HG03066 (cell line): ENCODE measurements around the gene TMEM207.

Experiments
- ATAC-seq: cut with Tn5 transposase; IDR thresholded peaks from one replicate; pipeline ENCODE4 v1.9.1; 2021; ENCODE audit warnings: low read depth; ENCODE audit not compliant: unreplicated experiment

TMEM207 gene

DNA sequence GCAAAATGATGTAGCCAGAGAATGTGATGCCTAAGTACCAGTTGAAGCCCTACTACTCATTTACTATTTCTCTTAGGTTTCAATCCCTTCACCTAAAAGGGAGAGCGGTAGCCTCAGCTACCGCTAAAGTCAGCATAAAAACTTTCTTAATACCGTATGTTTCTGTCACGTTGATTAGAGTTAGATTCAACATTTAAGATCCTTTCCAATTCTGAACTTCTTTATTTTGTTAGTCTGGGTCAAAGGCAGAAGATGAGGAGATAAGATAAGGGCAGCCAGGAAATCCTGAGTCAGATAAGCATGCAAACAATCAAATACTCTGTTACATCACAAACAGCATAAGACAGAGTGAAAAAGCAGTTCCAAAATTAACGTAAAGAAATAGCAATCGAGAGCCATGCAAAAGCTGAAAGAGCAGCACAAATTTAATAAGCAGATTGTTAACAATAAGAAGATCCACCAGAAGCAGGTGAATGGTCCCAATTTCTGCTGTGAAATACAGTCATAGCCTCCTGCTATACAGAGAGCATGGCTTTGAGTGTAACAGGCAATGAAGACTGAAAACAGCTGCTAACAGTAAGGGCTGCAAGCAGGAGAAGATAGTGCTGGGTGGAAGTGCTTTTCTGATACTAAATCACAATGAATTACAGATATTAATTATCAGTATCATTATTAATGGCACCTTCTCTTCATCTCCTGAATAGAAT is 3.0 kb downstream of the TMEM207 start:
- no peak for ATAC-seq

DNA sequence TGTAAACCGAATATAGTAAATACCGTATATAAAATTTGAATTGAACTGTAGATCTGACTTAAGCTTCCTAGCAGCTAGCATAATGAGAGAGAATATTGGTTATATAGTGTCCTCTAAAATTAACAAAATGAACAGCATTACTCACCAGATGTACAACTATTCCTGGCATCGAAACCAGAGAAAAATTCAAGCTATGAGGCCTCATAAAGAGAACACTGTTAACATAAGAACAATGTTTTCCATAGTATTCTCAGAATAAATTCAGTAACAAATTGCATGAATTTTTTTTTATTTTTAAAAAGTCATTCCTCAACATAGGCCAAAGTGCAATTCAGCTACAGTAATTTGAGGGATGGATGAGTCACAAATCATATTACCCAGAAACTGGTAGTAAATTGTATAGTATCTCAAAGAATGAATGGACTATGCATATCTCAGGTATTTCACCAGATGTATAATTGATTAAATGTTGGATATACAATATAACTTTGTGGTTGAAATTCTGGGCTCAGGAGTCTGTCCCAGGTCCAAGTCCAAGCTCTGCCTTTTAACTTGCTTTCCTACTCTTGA is 5.0 kb downstream of the TMEM207 start:
- ATAC-seq: no peak

DNA sequence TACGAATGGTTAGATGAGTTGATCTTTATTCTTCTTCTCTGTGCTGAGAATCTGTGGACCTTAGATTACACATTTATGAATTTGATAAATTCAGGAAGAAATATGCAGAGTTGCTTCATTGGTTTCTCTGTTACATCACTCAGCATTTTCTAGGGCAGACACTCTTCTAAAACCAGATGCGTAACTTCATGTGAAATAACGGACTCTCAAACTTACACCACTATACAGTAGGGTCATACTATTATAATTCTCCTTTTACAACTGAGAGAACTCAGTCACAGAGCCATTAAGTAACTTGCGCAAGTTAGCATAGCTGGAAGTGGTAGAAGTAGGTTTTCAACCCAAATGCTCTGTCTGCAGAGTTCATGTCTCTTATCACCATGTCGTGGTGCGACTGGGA is 5.7 kb downstream of the TMEM207 start:
- ATAC-seq: no peak

DNA sequence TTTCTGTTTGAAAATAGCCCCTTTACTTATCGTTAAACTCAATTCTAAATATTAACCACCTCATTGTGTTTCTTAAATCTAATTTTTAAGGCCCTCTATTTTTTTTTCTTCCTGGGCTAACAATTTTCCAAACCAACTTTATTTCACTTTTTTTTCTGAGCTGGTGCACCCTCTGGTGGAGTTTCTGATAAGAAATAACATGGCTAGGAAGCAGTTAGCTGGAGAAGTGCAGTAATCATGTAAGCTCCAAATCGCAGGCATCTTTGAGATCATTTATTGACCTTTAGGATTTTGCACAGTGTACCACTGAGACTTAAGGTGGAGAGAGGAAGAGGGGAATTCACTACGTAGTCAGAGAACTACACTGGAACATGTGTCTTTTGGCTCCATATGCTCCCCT is 6.4 kb downstream of the TMEM207 start:
- ATAC-seq: no peak

DNA sequence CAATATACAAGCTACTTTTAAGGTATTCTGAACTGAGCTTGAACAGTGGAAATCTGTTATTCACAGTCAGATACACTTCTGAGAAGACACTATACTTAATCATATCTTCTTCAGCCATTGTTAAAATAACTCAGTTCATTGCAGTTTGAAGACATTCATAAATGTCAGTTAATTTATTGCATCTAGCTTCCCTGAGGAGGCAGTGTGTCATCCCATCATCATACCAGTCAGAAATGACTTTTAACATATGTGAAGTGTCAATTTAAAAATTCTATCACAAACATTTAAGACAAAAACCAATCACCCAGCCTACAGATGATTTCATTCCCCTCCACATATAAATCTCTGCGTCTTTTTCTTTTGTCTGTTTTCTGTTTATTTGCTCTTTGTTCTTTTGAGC is 7.5 kb downstream of the TMEM207 start:
- ATAC-seq: no peak

DNA sequence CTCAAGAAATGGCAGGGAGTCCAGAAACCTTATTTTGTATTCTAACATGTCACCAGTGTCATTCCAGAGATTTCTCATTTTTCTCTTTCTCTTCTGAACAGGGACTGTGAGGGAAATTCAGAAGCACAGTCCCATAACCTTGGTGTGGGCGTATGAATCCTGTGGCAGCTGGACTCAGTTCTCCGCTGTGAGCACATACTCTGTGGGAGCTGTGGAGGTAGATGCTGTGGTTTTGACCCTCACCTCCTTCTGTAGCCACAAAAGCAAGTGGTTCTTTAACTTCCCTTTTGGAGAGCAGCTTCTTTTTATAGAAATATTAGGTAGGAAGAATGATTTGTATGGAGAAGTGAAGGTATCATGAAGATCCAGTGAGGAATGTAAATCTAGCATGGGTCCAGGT is 13.4 kb downstream of the TMEM207 start:
- ATAC-seq: no peak

DNA sequence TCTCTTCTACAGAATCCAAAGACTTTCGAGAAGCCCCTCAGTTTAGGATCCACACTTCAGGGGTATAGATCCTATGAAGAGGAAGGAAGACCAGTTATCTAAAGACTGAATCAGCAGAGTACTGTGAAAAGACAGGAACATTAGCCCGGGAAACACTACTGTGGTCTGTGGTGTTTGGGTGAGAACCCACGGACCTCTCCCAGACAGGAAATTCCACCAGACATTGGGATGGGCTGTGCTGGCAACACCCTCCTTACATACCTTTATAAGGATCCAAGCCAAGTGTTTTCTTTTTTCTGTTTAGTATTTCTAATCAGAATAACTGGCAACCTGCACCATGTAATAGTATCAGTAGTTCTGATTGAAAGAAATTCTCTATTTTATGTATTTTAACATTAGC is 14.1 kb downstream of the TMEM207 start:
- no peak for ATAC-seq

DNA sequence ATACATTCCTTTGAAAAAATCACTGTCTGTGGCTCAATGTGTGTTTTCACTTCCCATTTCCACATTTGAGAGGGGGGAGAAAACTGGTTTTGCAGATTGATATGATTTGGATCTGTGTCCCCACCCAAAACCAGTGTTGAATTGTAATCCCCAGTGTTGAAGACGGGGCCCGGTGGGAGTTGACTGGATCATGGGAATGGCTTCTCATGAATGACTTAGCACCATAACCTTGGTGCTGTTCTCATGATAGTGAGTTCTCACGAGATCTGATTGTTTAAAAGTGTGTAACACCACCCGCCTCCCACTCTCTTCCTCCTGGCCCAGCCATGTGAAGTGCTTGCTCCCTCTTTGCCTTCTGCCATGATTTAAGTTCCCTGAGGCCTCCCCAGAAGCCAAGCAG is 16.1 kb downstream of the TMEM207 start:
- ATAC-seq: no peak

DNA sequence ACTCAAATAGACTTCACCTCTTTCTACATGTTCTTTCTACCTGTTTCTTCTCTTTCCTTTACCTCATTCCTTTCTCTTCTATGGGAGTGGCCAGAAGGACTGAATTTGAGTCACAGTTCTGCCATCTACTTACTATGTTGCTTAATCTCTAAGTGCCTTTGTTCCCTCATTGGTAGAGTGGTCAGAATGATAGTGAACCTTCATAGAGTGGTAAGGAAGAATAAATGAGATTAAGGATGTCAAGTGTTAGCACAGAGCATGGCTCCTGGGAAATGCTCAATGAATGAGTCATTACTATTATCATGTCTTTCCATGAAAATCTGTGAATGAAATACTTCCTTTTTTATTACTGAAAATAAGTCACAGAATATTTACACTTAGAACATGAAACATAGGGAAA is 17.5 kb downstream of the TMEM207 start:
- no peak for ATAC-seq

DNA sequence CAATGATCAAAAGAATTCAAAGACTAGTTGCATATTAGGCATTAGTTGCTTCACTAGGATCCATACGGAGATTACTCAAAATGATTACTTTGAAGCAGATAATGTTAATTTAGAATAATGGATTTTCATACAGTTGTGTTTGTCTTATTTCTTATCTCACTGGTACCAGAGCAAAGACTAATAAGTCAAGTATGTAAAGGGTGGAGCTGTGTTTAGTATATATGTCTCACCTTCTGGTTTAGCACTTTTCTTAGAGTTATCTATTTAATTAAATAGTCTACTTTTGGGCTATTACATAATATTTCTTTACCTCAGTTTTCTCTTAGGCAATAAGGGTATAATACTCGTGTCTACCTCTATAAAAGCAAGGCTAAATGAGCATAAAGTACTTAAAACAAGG is 18.8 kb downstream of the TMEM207 start:
- ATAC-seq: no peak

DNA sequence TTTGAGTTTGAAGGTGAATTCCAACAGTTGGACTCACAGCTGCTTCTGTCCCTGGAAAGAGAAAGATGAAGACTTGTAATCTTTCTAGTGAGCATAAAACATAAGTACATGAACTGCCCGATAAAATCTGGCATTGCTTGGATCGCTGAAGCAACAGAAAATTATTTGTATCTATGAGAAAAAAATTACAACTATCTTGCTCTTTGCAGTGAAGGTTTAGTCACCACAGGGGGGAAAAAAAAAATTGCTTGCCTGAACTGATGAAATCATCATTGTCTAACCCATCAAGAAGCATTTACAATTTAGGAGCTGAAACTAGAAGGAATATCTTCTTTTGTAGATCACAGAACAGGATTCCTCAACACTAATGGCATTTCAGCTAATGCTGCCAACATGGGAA is 20.0 kb downstream of the TMEM207 start:
- no peak for ATAC-seq

DNA sequence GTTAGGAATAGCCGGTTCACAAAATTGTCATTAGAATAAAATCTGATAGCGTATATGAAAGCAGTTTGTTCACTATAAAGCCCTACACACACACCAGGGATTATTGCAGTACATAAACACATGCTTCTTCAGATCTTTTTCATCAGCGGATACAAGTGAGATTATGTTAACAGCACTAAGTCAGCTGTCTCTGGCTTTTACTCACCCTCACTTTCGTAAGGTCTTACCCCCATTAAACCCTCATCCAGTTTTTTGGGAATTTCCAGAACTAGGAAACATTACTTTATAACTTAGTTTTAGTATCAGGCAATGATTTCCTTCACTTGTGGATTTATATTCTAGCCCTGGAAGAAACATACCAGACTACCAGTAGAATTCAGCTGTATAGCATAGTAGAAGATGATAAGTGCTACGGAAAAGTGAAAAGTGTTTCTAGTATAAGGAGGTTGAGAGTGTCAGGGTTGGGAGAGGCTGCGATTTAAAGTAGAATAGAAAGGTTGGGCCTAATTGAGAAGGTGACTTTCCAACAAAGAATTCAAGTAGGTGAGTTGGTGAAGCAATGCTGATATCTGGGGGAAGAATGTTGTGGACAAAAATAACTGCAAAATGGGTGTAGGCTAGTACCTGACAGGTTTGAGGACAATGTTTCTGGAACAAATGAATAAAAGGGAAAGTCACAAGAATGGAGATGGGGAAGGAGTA is 22.7 kb downstream of the TMEM207 start:
- ATAC-seq: no peak

DNA sequence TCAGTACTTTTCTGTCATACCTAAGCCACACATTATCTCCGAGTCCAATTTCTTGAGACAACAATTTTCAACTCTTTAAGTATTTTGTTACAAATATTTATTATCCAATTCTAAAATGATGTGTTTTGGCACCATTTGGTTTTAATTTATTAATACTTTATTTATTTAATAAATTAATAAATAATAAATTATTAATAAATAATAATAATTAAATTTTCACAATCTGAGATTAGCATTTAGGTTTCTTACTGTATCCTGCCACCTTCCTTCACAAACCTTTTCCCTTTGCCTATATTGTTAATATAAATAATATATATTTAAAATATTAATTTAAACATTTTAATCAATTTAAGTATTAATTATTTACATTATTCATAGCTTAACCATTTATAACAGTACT is 23.9 kb downstream of the TMEM207 start:
- ATAC-seq: no peak

DNA sequence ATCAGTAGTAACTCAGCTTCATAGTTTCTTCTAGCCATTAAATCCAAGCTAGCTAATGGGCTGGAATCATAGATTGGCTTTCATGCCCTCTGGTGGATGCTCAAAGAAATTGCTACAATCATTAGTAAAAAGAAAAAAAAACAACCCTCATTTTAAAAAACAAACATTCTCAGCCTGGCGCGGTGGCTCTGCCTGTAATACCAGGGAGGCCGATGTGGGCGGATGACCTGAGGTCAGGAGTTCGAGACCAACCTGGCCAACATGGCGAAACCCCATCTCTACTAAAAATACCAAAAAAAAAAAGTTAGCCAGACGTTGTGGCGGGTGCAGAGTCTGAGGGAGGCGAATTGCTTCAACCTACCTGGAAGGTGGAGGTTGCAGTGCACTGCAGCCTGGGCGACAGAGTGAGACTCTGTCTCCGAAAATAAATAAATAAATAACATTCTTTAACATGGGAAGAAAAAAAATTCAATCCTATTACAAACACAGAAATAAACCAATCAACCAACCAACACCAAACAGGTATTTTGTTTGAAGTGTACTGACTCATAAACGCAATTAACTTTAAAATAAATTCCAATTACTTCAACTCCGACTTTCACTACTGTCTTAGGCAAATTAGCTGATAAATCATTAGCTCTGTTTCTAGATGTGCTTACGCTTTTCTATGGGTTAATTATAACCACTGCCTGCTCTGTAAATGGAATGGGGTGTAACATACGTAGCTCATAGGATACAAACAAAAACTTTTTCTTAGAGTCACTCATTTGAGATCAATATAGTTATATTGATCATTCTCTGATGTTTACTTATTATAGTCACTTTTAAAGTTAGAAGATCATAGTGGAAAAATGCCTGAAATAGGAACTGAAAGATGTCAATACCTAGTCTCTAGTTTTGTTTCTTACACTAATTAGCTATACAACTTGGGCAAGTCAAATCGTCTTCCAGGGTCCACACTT is 24.9 kb downstream of the TMEM207 start:
- ATAC-seq: peak; percentile 66

DNA sequence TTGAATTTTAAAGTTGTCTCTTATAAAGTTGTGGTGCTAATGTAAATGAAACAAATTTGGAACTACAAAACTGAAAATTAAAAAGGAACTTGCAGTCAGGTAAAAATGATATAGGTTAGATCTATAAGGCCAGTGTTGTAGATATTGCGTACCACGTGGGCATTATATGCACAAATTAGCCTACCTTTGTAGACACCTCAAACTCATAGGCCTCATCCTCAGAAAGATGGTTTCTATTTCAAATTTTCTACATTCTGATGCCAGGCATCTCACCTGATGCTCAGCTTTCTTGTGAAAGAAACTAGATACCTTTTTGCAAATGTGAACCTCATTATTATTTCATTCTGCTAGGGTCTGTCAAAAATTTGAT is 25.6 kb downstream of the TMEM207 start:
- ATAC-seq: no peak

DNA sequence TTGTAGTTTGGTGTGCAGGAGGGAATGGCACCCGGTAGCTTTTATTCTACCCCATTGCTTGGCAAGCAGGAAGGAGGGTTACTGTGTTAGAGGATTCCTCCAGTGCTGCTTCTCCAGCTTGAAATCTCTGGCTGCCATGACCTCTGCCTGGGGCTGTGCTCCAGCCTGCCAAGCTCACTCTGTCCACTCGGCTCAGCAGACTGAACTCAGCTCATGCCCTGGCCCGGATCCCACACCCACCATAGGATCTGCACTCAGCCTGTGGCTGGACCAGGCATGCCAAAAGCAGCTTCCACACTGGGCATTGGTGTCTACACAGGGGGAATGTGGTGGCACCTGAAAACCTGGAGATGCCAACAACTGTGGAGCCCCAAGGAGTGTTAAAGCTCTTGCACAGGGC is 35.4 kb downstream of the TMEM207 start:
- no peak for ATAC-seq

DNA sequence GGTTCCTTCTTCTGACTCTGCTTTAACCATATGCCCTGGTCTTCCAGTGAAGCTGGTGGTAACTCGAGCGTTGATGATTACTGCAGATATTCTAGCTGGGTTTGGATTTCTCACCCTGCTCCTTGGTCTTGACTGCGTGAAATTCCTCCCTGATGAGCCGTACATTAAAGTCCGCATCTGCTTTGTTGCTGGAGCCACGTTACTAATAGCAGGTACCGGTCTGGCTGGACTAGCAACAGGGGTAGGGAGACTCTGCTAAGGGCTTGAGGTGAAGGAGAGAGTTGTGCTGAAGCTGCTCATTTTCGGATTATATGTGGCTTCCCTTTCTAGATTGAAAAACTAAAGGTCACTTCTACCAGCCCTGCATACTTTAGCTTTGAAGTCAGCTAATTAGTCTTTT is 45.0 kb downstream of the TMEM207 start:
- no peak for ATAC-seq

DNA sequence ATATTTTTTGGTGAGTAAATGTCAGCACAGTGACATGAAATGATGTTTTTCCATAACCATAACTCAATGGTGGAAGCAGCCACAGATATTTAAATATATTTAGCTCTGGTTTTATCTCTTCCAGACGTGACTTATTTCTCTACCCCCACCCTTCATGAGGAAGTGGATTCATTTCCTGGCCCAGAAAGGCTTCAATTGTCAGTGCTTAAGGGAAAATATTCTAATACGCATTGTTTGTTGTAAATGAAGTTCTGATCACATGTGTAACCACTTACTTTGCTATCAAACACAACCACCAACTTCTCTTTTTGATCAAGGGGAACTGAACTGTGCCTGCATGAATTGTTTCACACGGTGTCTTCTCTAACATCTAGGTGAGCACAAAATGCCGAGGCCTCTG is 47.7 kb downstream of the TMEM207 start:
- ATAC-seq: no peak

DNA sequence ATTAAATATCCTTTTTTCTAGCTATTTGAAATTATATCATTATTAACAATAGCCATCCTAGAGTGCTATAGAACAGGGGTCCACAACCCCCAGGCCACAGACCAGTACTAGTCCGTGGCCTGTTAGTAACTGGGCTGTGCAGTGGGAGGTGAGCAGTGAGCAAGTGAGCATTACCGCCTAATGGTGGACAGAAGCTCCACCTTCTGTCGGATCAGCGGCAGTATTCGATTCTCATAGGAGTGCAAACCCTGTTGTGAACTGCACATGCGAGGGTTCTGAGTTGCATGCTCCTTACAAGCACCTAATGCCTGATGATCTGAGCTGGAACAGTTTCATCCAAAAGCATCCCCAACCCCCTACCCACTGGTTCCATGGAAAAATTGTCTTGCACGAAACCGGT is 50.0 kb downstream of the TMEM207 start:
- no peak for ATAC-seq

DNA sequence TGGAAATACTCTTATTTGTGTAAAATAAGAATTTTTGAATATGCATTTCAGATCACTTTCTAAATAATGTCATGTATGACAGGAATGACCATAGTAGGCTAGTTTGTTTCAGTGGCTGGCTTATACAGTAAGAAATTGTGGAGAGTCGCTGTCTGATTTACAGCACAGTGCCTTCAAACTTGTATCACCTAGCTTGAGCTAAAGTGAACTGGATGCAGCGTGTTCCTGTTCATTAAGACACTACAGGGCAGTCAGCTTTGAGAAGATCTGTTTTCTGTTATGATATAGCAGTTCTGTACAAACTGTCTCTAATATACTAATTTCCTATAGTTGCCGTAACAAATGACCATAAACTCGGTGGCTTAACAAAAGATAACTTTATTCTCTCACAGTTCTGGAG is 51.8 kb downstream of the TMEM207 start:
- ATAC-seq: no peak

DNA sequence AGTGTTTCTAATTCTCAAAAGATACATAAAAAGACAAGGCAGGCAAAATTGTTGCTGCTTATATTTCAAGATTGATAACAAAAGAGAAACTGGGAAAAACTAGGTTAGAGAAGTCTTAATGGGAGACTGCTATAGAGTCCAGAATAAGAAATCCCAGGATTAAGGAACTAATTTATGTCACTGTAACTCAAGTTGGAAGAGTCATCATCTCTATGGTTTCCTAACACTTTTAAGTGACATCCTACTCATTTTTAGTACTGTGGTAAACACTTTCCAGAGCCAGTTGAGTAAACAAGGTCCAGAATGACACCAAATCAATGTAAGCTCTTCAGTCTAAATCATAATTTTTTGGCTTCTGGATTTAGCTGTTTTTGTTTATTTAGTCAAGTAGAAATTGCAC is 53.7 kb downstream of the TMEM207 start:
- no peak for ATAC-seq
